Measurements from ENCODE around the gene FADS3.

Gene FADS3

DNA sequence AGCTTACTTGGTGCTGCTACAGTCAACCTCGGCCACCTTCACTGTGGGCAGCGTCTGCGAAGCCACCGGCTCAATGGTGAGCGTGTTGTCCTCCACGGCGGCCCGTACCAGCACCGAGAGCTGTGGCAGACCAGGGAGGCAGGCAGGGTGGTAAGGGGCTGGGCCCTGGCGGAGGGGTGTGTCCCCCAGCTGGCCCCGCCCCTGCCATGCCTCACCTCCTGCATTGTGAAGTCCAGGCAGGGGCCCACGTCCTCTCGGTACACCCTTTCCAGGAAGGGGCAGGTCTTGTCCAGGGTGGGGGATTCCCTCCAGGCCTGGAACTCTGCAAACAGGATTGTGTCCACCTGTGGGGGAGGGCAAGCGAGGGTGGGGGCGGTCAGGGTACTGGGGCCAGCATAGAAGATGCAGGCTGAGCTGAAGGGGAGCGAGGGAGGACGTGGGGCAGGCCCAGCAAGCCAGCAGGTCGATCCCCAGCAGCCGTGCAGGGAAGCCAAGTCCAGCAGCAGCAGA is 13.2 kb upstream of the FADS3 start:
- Histone ChIP-seq H3K36me3 (ENCODE audit: insufficient read depth, low read length) (no peaks in the 10 kb centered on the region), H3K4me1 (ENCODE audit: insufficient read depth, low read length, severe bottlenecking) (no peaks in the 10 kb centered on the region), H3K27ac (ENCODE audit: low read depth, low read length, poor library complexity, severe bottlenecking) (no peak overlapping the region), H3K4me2 (ENCODE audit: low read length) (no peak overlapping the region), H4K20me1 (ENCODE audit: insufficient read depth, low read length) (no peaks in the 10 kb centered on the region), H3K79me2 (ENCODE audit: insufficient read depth, low read length) (no peaks in the 10 kb centered on the region), H3K9me2 (ENCODE audit: low read depth, low read length) (no peaks in the 10 kb centered on the region), H3F3A (ENCODE audit: insufficient read depth, low read length) (no peaks in the 10 kb centered on the region), H3K9ac (ENCODE audit: low read length) (no peak overlapping the region), H2AFZ (ENCODE audit: low read length) (no peak overlapping the region), H3K4me3 (ENCODE audit: low read depth, low read length, poor library complexity, severe bottlenecking) (no peak overlapping the region), H3K27me3 (ENCODE audit: insufficient read depth, low read length) (no peaks in the 10 kb centered on the region; the same call in 1 of the 2 replicates), H3K9me3 (ENCODE audit: low read length) (no peaks in the 10 kb centered on the region)
- TF ChIP-seq EZH2 (IDR thresholded peaks at IDR 0.05; ENCODE audit: borderline replicate concordance, low read length) = no peak
- TF ChIP-seq, protein P1, sequence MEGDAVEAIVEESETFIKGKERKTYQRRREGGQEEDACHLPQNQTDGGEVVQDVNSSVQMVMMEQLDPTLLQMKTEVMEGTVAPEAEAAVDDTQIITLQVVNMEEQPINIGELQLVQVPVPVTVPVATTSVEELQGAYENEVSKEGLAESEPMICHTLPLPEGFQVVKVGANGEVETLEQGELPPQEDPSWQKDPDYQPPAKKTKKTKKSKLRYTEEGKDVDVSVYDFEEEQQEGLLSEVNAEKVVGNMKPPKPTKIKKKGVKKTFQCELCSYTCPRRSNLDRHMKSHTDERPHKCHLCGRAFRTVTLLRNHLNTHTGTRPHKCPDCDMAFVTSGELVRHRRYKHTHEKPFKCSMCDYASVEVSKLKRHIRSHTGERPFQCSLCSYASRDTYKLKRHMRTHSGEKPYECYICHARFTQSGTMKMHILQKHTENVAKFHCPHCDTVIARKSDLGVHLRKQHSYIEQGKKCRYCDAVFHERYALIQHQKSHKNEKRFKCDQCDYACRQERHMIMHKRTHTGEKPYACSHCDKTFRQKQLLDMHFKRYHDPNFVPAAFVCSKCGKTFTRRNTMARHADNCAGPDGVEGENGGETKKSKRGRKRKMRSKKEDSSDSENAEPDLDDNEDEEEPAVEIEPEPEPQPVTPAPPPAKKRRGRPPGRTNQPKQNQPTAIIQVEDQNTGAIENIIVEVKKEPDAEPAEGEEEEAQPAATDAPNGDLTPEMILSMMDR (IDR thresholded peaks at IDR 0.05; ENCODE audit: low read length) = no peak

DNA sequence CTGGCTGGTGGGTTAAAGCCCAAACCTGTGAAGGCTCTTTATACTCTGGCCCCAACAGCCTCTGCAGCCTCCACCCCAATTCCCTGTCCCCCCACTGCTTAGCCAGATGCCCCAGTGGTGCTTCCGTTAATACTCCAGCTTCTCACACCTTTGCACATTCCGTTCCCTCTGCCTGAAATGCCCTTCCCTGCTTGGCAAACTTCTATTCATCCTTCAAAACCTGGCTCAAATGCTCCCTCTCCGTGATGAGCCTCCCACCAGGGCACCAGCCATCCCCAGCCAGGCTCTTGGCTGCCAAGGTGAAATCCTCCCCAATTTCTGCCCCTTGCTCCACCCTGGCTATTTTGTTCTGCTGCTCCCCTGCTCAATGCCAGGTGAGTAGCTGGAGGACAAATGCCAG is 12.5 kb upstream of the FADS3 start:
- H3K4me2 ChIP-seq (ENCODE audit: low read length) = no peak overlapping the region
- TF ChIP-seq, protein P1 (IDR thresholded peaks at IDR 0.05; ENCODE audit: low read length) = no peak
- no peak for TF ChIP-seq EZH2 (IDR thresholded peaks at IDR 0.05; ENCODE audit: borderline replicate concordance, low read length)
- no peak overlapping the region for H3K4me3 ChIP-seq (ENCODE audit: low read depth, low read length, poor library complexity, severe bottlenecking)
- H3F3A ChIP-seq (ENCODE audit: insufficient read depth, low read length) = no peaks in the 10 kb centered on the region
- no peaks in the 10 kb centered on the region; the same call in 1 of the 2 replicates for H3K27me3 ChIP-seq (ENCODE audit: insufficient read depth, low read length)
- peaks cover 2% of the 10 kb centered on the region for H3K4me1 ChIP-seq (ENCODE audit: insufficient read depth, low read length, severe bottlenecking)
- H3K9me2 ChIP-seq (ENCODE audit: low read depth, low read length) = no peaks in the 10 kb centered on the region
- H2AFZ ChIP-seq (ENCODE audit: low read length) = no peak overlapping the region
- H3K27ac ChIP-seq (ENCODE audit: low read depth, low read length, poor library complexity, severe bottlenecking) = no peak overlapping the region
- H3K36me3 ChIP-seq (ENCODE audit: insufficient read depth, low read length) = no peaks in the 10 kb centered on the region
- H3K79me2 ChIP-seq (ENCODE audit: insufficient read depth, low read length) = no peaks in the 10 kb centered on the region
- H3K9me3 ChIP-seq (ENCODE audit: low read length) = no peaks in the 10 kb centered on the region
- H4K20me1 ChIP-seq (ENCODE audit: insufficient read depth, low read length) = no peaks in the 10 kb centered on the region
- H3K9ac ChIP-seq (ENCODE audit: low read length) = no peak overlapping the region

DNA sequence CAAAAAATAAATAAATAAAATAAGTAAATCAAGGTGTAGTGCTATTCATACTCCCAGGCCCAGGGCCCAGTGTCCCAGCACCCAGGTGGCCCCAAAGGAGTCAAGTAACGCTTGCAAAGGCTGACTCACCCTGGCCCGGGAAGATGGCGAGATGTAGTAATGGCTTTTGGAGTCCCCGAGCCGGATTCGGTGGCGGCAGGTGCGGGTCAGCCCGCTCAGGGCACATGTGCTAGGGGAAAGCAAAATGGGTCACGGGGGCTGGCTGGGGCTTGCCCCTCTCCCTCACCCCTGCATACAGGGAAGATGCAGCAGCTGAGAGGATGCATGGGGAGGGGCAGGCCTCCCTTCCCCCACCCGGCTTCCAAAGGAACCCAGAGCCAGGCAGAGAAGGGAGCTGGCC is 11.0 kb upstream of the FADS3 start:
- Histone ChIP-seq H3K79me2 (ENCODE audit: insufficient read depth, low read length) (no peaks in the 10 kb centered on the region), H2AFZ (ENCODE audit: low read length) (no peak overlapping the region), H3K4me1 (ENCODE audit: insufficient read depth, low read length, severe bottlenecking) (peaks cover 6% of the 10 kb centered on the region), H3K9me3 (ENCODE audit: low read length) (no peaks in the 10 kb centered on the region), H3K36me3 (ENCODE audit: insufficient read depth, low read length) (no peaks in the 10 kb centered on the region), H4K20me1 (ENCODE audit: insufficient read depth, low read length) (no peaks in the 10 kb centered on the region), H3F3A (ENCODE audit: insufficient read depth, low read length) (no peaks in the 10 kb centered on the region), H3K4me3 (ENCODE audit: low read depth, low read length, poor library complexity, severe bottlenecking) (no peak overlapping the region), H3K9me2 (ENCODE audit: low read depth, low read length) (no peaks in the 10 kb centered on the region), H3K27me3 (ENCODE audit: insufficient read depth, low read length) (no peaks in the 10 kb centered on the region; the same call in 1 of the 2 replicates), H3K4me2 (ENCODE audit: low read length) (no peak overlapping the region), H3K27ac (ENCODE audit: low read depth, low read length, poor library complexity, severe bottlenecking) (no peak overlapping the region), H3K9ac (ENCODE audit: low read length) (no peak overlapping the region)
- TF ChIP-seq, protein P1 (IDR thresholded peaks at IDR 0.05; ENCODE audit: low read length) = no peak
- TF ChIP-seq EZH2 (IDR thresholded peaks at IDR 0.05; ENCODE audit: borderline replicate concordance, low read length) = no peak
